H54 (cell line): ENCODE measurements around the gene GYPA.
"Not testable (repeated sequence)": the region's sequence is repeated elsewhere in the genome, so short reads cannot be mapped to it uniquely, and the experiment has no call there.

Experiments
- DNase-seq: peaks from one replicate; pipeline ENCODE4 v3.0.0; 2011; ENCODE audit warnings: low spot score, mixed read lengths; ENCODE audit not compliant: insufficient read length
- FAIRE-seq: peaks from 3 replicates; lab custom pipeline; 2011; peaks lifted over from hg19 to GRCh38; lab: Jason Lieb, UNC
- POLR2A ChIP-seq: IDR thresholded peaks from 2 replicates; pipeline ENCODE4 v1.6.1; 2011; ENCODE audit warnings: low read depth, mild to moderate bottlenecking, low read length

Gene GYPA

GRCh38 chr4:144141493-144141892 is 975 bp upstream of the GYPA start:
- TF ChIP-seq POLR2A: no peak
- no peak for DNase-seq
- no peak for FAIRE-seq

- not testable (repeated sequence) for FAIRE-seq
These were observed 527 bp downstream of the GYPA start for GRCh38 chr4:144139991-144140390.

GRCh38 chr4:144139547-144139946 is 971 bp downstream of the GYPA start:
- DNase-seq, FAIRE-seq: not testable (repeated sequence)

More at GRCh38 chr4:144139991-144140390, 527 bp downstream of the GYPA start:
- not testable (repeated sequence) for DNase-seq

GRCh38 chr4:144138239-144138638 is 2.3 kb downstream of the GYPA start:
- DNase-seq, FAIRE-seq: not testable (repeated sequence)

GRCh38 chr4:144137137-144137931 is 3.2 kb downstream of the GYPA start:
- DNase-seq, FAIRE-seq: not testable (repeated sequence)

- FAIRE-seq, DNase-seq: not testable (repeated sequence)
These were observed 4.3 kb downstream of the GYPA start for GRCh38 chr4:144136189-144136588.

- DNase-seq, FAIRE-seq: not testable (repeated sequence)
These were observed 10.4 kb downstream of the GYPA start for GRCh38 chr4:144130167-144130566.

- FAIRE-seq, DNase-seq: not testable (repeated sequence)
These were observed 11.1 kb downstream of the GYPA start for GRCh38 chr4:144129336-144129875.

GRCh38 chr4:144128709-144129320 is 11.7 kb downstream of the GYPA start:
- not testable (repeated sequence) for DNase-seq, FAIRE-seq

- FAIRE-seq, DNase-seq: not testable (repeated sequence)
These were observed 15.4 kb downstream of the GYPA start for GRCh38 chr4:144125109-144125508.

- FAIRE-seq: not testable (repeated sequence)
These were observed 16.4 kb downstream of the GYPA start for GRCh38 chr4:144123982-144124635.

GRCh38 chr4:144123269-144123668 is 17.2 kb downstream of the GYPA start:
- not testable (repeated sequence) for DNase-seq, FAIRE-seq

More at GRCh38 chr4:144123982-144124635, 16.4 kb downstream of the GYPA start:
- not testable (repeated sequence) for DNase-seq

GRCh38 chr4:144119752-144120151 is 20.8 kb downstream of the GYPA start:
- DNase-seq, FAIRE-seq: not testable (repeated sequence)

GRCh38 chr4:144115519-144115918 is 25.0 kb downstream of the GYPA start:
- TF ChIP-seq POLR2A: no peak
- DNase-seq (no peak), FAIRE-seq (no peak)

- FAIRE-seq: no peak
- DNase-seq: no peak
- no peak for TF ChIP-seq POLR2A
These were observed 27.0 kb downstream of the GYPA start for GRCh38 chr4:144113546-144113945.
